ENCODE measurements around the gene CCDC60.

DNA sequence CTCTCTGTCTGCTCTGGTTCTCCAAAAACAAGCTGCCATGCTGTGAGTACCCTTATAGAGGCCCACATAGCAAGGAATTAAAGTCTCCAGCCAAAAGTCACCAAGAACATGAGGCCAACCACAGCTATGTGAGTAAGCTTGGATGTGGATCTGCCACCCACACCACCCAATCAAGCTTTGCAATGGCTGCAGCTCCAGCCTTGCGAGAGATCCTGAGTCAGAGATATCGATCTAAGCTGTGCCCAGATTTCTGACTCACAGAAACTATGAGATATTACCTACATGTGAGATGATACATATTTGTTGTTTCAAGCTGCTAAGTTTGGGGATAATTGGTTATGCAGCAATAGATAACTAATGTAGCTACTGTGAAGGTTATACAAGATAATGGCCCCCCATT, 243.6 kb downstream of the CCDC60 start:
- TF ChIP-seq POLR2A (IDR thresholded peaks at IDR 0.05; ENCODE audit: low read depth, low read length) (no peak), POLR2AphosphoS5 (IDR thresholded peaks at IDR 0.05; ENCODE audit: low read depth, low read length) (no peak)

All from GM12891 (cell line).